BJ (cell line): ENCODE measurements around the gene ARHGAP4. TPM values are rescaled to one million over a fixed set of nuclear protein-coding genes. Genes with fewer than 3 reads are reported as not detected.
A peak's percentile ranks its signal among the peaks of the same experiment; 100 is the strongest.

Experiments used
- CTCF ChIA-PET: fragments of 350-600 bp; formaldehyde crosslinking; extraction: SDS; loops from one replicate; lab custom pipeline; 2021; ENCODE audit warnings: antibody characterized with exemption, inconsistent platforms; lab: Yijun Ruan, JAX
- POLR2A ChIA-PET: fragments of 300-600 bp; sonication (Branson Sonifier 250); formaldehyde crosslinking; extraction: SDS; loops from one replicate; lab custom pipeline; 2021; ENCODE audit warnings: antibody characterized with exemption; lab: Charles Lee
- DNase-seq: peaks from one replicate; pipeline ENCODE4 v3.0.0-alpha.2; 2011; ENCODE audit warnings: low read depth
- H3K27me3 ChIP-seq: 2 replicates; pipeline ENCODE4 v1.6.0; 2011; ENCODE audit warnings: low read length; ENCODE audit not compliant: control insufficient read depth, insufficient read depth
- H3K36me3 ChIP-seq: 2 replicates; pipeline ENCODE4 v1.5.1; 2011; ENCODE audit warnings: low read length; ENCODE audit not compliant: control insufficient read depth, insufficient read depth
- H3K4me3 ChIP-seq: 2 replicates; pipeline ENCODE4 v1.5.1; 2011; ENCODE audit warnings: low read depth, mild to moderate bottlenecking, control low read depth, low read length
- CTCF ChIP-seq: IDR thresholded peaks from 2 replicates; pipeline ENCODE4 v1.5.1; 2011; ENCODE audit warnings: low read depth, mild to moderate bottlenecking, control low read depth, inconsistent platforms, low read length, moderate library complexity; ENCODE audit not compliant: insufficient read depth
- polyA plus RNA-seq: library from polyadenylated mRNA; depleted of rRNA; stranded (reverse); fragments of >200 nt; gene quantifications from 2 replicates; pipeline ENCODE4 v1.2.3, GENCODE V29; 2011

Gene ARHGAP4
- polyA plus RNA-seq, 1 experiment = 0.82 TPM

- no peak for TF ChIP-seq CTCF
- CTCF ChIA-PET = interaction anchor here (0.7 to 1.5 kb wide), 4 partner anchors 10 to 343 kb away, joined by 3 to 5 read pairs (median 4); no protein-coding TSS in a partner anchor
- H3K36me3 ChIP-seq = peaks cover 28% of the 10 kb centered on the region
- POLR2A ChIA-PET = no interaction called here
- H3K4me3 ChIP-seq = no peak overlapping the region
- H3K27me3 ChIP-seq = no peaks in the 10 kb centered on the region
- DNase-seq = no peak
Measured at GRCh38 chrX:153950127-153950526, 24.1 kb upstream of the ARHGAP4 start.

- POLR2A ChIA-PET = no interaction called here
- no peak for DNase-seq
- peaks cover 27% of the 10 kb centered on the region for H3K36me3 ChIP-seq
Measured at GRCh38 chrX:153948847-153949805, 23.1 kb upstream of the ARHGAP4 start.

GRCh38 chrX:153948002-153948466 is 22.0 kb upstream of the ARHGAP4 start:
- no peak for DNase-seq
- no peak overlapping the region for H3K4me3 ChIP-seq
- no peak for TF ChIP-seq CTCF
- H3K27me3 ChIP-seq = no peaks in the 10 kb centered on the region
- ChIA-PET POLR2A (no interaction called here), CTCF (interaction anchor here (0.8 to 3.3 kb wide), 7 partner anchors 13 to 185 kb away, joined by 3 to 23 read pairs (median 18); partner anchors contain the start of genes ARHGAP4, NAA10 and PLXNB3)
- peaks cover 23% of the 10 kb centered on the region for H3K36me3 ChIP-seq

More at GRCh38 chrX:153948847-153949805, 23.1 kb upstream of the ARHGAP4 start:
- Histone ChIP-seq H3K27me3 (no peaks in the 10 kb centered on the region), H3K4me3 (no peak overlapping the region)
- CTCF ChIA-PET = interaction anchor here (0.6 to 3.3 kb wide), 5 partner anchors 14 to 189 kb away, joined by 3 to 23 read pairs (median 5); partner anchors contain the start of genes ARHGAP4 and NAA10
- no peak for TF ChIP-seq CTCF

- ChIA-PET CTCF (interaction anchor here (0.8 to 3.3 kb wide), 13 partner anchors 11 to 193 kb away, joined by 3 to 23 read pairs (median 7); partner anchors contain the start of genes ARHGAP4, NAA10 and PLXNB3), POLR2A (interaction anchor here (0.5 kb wide), 1 partner anchor 167 kb away, joined by 4 read pairs; the partner anchor contains the start of gene SRPK3)
- no peak overlapping the region for H3K4me3 ChIP-seq
- H3K36me3 ChIP-seq = peaks cover 19% of the 10 kb centered on the region
- no peaks in the 10 kb centered on the region for H3K27me3 ChIP-seq
- no peak for DNase-seq
- TF ChIP-seq CTCF = peak; percentile 89
Measured at GRCh38 chrX:153947009-153947769, 21.1 kb upstream of the ARHGAP4 start.
